ENCODE results near the gene SLC1A7. TPM values are rescaled to one million over a fixed set of nuclear protein-coding genes. Genes with fewer than 3 reads are reported as not detected.

The SLC1A7 gene
- polyA plus RNA-seq, 1 experiment = 0.63 TPM

DNA sequence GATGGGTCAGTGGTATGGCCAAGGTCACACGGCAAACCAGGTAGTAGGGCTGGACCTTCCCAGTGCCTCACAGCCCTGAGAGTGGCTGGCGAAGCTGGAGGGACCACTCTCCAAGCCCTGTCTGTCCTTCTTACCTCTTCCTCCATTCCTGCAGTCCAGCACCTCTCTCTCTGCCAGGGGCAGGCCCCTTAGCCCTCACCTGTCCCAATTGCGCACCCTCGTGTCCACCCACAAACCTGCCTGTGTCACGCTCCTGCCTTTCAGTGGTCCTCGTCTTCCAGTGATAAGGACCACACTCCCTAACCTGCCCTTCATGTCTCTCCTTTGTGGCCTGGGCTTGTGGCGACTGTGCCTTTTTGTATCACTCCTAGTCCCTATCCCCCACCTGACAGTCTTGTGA lies 77.0 kb downstream of the SLC1A7 start:
- ChIA-PET POLR2A (interaction anchor here (0.7 kb wide), 1 partner anchor 118 kb away, joined by 8 read pairs; no protein-coding TSS in a partner anchor), CTCF (interaction anchor here (0.7 to 1.3 kb wide), 2 partner anchors 16 to 121 kb away, joined by 3 read pairs; no protein-coding TSS in a partner anchor)
- TF ChIP-seq, protein P1, sequence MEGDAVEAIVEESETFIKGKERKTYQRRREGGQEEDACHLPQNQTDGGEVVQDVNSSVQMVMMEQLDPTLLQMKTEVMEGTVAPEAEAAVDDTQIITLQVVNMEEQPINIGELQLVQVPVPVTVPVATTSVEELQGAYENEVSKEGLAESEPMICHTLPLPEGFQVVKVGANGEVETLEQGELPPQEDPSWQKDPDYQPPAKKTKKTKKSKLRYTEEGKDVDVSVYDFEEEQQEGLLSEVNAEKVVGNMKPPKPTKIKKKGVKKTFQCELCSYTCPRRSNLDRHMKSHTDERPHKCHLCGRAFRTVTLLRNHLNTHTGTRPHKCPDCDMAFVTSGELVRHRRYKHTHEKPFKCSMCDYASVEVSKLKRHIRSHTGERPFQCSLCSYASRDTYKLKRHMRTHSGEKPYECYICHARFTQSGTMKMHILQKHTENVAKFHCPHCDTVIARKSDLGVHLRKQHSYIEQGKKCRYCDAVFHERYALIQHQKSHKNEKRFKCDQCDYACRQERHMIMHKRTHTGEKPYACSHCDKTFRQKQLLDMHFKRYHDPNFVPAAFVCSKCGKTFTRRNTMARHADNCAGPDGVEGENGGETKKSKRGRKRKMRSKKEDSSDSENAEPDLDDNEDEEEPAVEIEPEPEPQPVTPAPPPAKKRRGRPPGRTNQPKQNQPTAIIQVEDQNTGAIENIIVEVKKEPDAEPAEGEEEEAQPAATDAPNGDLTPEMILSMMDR (IDR thresholded peaks at IDR 0.05; ENCODE audit: insufficient read depth, low read depth, low read length) = no peak
- Histone ChIP-seq H3K4me3 (ENCODE audit: low read depth, low read length) (no peak overlapping the region), H3K27me3 (ENCODE audit: control insufficient read depth, insufficient read depth, low read length) (no peaks in the 10 kb centered on the region), H3K36me3 (ENCODE audit: control insufficient read depth, insufficient read depth, low read length) (peaks cover 8% of the 10 kb centered on the region)
- DNase-seq (ENCODE audit: low read depth) = no peak

DNA sequence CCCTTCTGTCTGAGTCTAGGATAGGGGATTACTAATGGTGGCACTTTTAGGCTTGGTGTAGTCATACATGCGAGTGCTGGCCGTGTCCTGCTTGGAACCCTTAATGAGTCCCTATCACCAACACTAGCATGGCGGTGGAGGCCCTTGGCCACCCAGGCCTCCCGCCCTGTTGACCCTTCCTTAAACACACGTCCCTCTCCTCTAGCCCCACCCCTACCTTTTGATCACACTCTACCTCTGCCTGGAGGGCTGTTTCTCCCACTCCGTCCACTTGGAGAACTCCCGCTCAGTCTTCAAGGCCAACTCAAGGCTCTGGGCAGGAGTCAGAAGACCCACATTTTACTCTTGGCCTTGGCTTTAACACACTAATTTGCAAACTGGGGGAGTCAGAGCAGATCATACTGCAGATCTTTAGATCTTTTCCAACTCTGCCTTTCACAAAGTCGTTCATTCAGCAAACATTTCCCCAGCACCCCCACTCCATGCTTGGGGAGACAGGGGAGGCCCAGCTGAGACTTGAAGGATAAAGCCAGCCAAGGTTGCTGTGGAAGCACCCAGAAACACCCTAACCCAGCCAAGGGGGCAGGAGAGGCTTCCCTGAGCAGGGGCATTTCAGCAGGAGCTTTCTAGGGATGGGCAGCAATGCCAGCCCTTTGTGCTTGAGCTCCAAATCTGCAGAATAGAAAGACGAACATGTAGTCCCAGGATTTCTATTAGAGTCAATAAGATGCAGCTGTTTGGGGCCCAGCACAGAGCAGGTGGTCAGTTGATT lies 78.5 kb downstream of the SLC1A7 start:
- TF ChIP-seq, protein P1 (IDR thresholded peaks at IDR 0.05; ENCODE audit: insufficient read depth, low read depth, low read length) = no peak
- CTCF ChIA-PET = interaction anchor here (1.0 to 1.3 kb wide), 2 partner anchors 15 to 122 kb away, joined by 3 read pairs; no protein-coding TSS in a partner anchor
- no peak for DNase-seq (ENCODE audit: low read depth)

DNA sequence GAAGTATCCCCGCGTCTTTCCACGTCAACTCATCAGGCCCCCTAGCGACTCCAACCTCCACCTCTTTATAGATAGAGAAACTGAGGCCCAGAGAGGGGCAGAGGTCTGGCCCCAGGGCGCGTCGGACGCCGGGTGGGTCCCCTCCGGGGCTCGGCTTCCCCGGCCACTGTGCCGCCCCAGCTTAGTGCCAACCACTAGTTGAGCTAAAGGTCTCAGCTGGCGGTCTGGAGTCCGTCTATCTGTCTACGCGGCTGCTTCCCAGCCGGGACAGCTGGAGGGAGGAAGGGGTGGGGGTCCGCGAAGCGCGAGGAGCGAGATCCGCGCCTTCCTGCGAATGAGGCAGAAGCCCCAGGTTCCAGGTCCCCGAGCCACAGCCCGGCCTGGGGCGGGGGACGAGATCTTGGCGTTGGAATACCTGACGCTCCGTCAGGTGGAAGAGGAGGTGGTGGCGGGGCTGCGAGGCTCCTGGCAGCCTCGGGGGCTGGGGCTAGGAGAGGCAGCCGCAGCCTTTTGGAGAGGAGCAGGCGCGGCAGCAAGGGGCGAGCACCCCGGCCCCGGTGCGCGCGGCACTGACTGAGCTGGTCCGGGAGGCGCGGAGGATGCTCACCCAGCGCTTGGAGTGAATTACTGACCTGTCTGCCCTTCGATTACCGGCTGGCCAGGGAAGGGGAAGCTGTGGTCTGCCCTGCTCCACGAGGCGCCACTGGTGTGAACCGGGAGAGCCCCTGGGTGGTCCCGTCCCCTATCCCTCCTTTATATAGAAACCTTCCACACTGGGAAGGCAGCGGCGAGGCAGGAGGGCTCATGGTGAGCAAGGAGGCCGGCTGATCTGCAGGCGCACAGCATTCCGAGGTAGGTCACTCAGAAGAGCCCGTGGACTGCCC lies 79.5 kb downstream of the SLC1A7 start:
- Histone ChIP-seq H3K27me3 (ENCODE audit: control insufficient read depth, insufficient read depth, low read length) (no peaks in the 10 kb centered on the region), H3K36me3 (ENCODE audit: control insufficient read depth, insufficient read depth, low read length) (peaks cover 5% of the 10 kb centered on the region; the same call in 1 of the 2 replicates), H3K4me3 (ENCODE audit: low read depth, low read length) (peak overlapping the region; percentile 78)
- ChIA-PET CTCF (interaction anchor here (1.0 kb wide), 1 partner anchor 16 kb away, joined by 3 read pairs; no protein-coding TSS in a partner anchor), POLR2A (no interaction called here)
- TF ChIP-seq, protein P1 (IDR thresholded peaks at IDR 0.05; ENCODE audit: insufficient read depth, low read depth, low read length) = peak; percentile 27; the same call in 1 of the 2 replicates
- DNase-seq (ENCODE audit: low read depth) = no peak

More for the DNA sequence above, 78.5 kb downstream of the SLC1A7 start:
- H3K36me3 ChIP-seq (ENCODE audit: control insufficient read depth, insufficient read depth, low read length) = peaks cover 7% of the 10 kb centered on the region; the same call in 1 of the 2 replicates
- POLR2A ChIA-PET = interaction anchor here (0.7 kb wide), 1 partner anchor 13 kb away, joined by 3 read pairs; no protein-coding TSS in a partner anchor
- peak overlapping the region; percentile 78 for H3K4me3 ChIP-seq (ENCODE audit: low read depth, low read length)
- H3K27me3 ChIP-seq (ENCODE audit: control insufficient read depth, insufficient read depth, low read length) = no peaks in the 10 kb centered on the region

DNA sequence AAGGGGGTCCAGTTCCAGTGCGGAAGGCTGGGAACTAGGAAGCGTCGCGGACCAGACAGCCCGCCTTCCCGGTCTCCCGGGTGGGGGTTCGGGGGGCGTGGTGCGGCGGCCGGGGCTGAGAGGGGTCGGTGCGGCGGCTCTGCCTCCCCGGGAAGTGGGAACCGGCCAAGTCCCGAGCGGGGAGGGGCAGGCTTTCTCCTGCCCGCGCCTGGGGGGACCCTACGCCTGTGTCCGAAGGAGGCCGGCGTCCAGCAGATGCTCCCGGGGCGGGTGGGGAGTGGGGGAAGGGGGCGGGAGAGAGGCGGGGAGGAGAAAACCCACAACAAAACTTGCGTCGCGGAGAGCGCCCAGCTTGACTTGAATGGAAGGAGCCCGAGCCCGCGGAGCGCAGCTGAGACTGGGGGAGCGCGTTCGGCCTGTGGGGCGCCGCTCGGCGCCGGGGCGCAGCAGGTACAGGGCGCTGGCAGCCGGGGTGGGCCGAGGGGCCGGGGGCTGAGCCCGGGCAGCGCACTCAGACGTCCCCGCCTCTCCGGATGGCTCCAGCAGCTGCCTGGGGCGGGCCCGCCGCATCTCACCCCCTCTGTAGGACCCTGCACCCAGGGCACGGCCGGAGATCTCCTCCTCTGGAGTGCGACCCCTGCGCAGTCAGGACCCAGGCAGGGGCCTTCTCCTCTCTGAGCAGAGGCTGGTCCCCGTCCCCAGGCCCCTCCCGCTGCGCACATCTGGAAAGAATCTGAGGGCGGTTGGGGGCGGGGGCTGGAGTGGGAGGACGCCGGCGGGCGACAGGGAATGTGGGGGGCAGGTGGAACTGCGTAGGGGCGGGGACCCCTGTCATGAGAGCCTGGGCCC lies 80.4 kb downstream of the SLC1A7 start, which contains the start of gene PODN:
PODN (plus strand) TSS at position 355 of the 849 bp plus-strand sequence. CDS start 7,643 bp downstream, outside the sequence.
- Histone ChIP-seq H3K36me3 (ENCODE audit: control insufficient read depth, insufficient read depth, low read length) (peaks cover 5% of the 10 kb centered on the region; the same call in 1 of the 2 replicates), H3K4me3 (ENCODE audit: low read depth, low read length) (peak within 1 kb of the TSS; percentile 78), H3K27me3 (ENCODE audit: control insufficient read depth, insufficient read depth, low read length) (no peaks in the 10 kb centered on the region)
- no peak for DNase-seq (ENCODE audit: low read depth)
- POLR2A ChIA-PET = no interaction called here
- CTCF ChIA-PET = interaction anchor here (1.2 kb wide), 1 partner anchor 110 kb away, joined by 3 read pairs; no protein-coding TSS in a partner anchor
- TF ChIP-seq, protein P1 (IDR thresholded peaks at IDR 0.05; ENCODE audit: insufficient read depth, low read depth, low read length) = no peak

Measured in BJ (cell line).